WTC11 (cell line): ENCODE measurements around the gene DPYSL3. TPM values are rescaled to one million over a fixed set of nuclear protein-coding genes. Genes with fewer than 3 reads are reported as not detected.
A peak's percentile ranks its signal among the peaks of the same experiment; 100 is the strongest.

Experiments
- ATAC-seq: fragments of 200-7000 bp; cut with Tn5 transposase; 2 replicates; pipeline ENCODE4 v1.10.0; 2021; ENCODE audit warnings: mild to moderate bottlenecking, moderate library complexity
- CTCF ChIA-PET: fragments of 300-600 bp; sonication (Branson Sonifier 250); formaldehyde crosslinking; loops from one replicate; lab custom pipeline; 2021; ENCODE audit warnings: antibody characterized with exemption; lab: Charles Lee
- POLR2A ChIA-PET: fragments of 350-600 bp; sonication (Branson Sonifier 250); formaldehyde crosslinking; loops from one replicate; lab custom pipeline; 2021; ENCODE audit warnings: antibody characterized with exemption; lab: Charles Lee
- DNase-seq: peaks from one replicate; pipeline ENCODE4 v3.0.0; 2021; ENCODE audit warnings: low spot score
- H3K27ac Mint-ChIP-seq: 2 replicates; pipeline ENCODE4 v1.8.0; 2021; ENCODE audit warnings: mixed read lengths
- H3K27me3 Mint-ChIP-seq: 2 replicates; pipeline ENCODE4 v1.8.0; 2021; ENCODE audit warnings: low read depth, mild to moderate bottlenecking, moderate library complexity, mixed read lengths
- H3K36me3 Mint-ChIP-seq: 2 replicates; pipeline ENCODE4 v1.8.0; 2021; ENCODE audit warnings: mixed read lengths
- H3K4me1 Mint-ChIP-seq: 2 replicates; pipeline ENCODE4 v1.8.0; 2022; ENCODE audit warnings: mixed read lengths
- H3K4me3 Mint-ChIP-seq: 2 replicates; pipeline ENCODE4 v1.8.0; 2021; ENCODE audit warnings: mild to moderate bottlenecking, moderate library complexity, mixed read lengths
- H3K9me3 Mint-ChIP-seq: 2 replicates; pipeline ENCODE4 v1.8.0; 2021; ENCODE audit warnings: mixed read lengths
- CDX4 ChIP-seq: fragments of 250-450 bp; sonication (Bioruptor Pico); IDR thresholded peaks from 2 replicates; pipeline ENCODE4 v1.9.0; 2021; ENCODE audit warnings: moderate library complexity, mild to moderate bottlenecking, inconsistent platforms, borderline replicate concordance
- CREB1 ChIP-seq: sonication (generic); formaldehyde crosslinking; IDR thresholded peaks from 2 replicates; pipeline ENCODE4 v1.8.0; 2023; ENCODE audit warnings: mild to moderate bottlenecking, missing genetic modification reagents
- CTCF ChIP-seq: fragments of 200-600 bp; IDR thresholded peaks from 2 replicates; pipeline ENCODE4 v1.8.0; 2022; ENCODE audit warnings: antibody characterized with exemption
- E2F5 ChIP-seq: sonication (generic); formaldehyde crosslinking; IDR thresholded peaks from 2 replicates; pipeline ENCODE4 v1.8.1; 2022; ENCODE audit warnings: mild to moderate bottlenecking, moderate library complexity, missing genetic modification reagents
- FOXJ3 ChIP-seq: sonication (generic); formaldehyde crosslinking; IDR thresholded peaks from 2 replicates; pipeline ENCODE4 v1.9.0; 2021; ENCODE audit warnings: missing genetic modification reagents, mild to moderate bottlenecking, borderline replicate concordance
- HMGA2 ChIP-seq: fragments of 250-450 bp; sonication (Bioruptor Pico); IDR thresholded peaks from 2 replicates; pipeline ENCODE4 v1.4.0; 2021; ENCODE audit warnings: mild to moderate bottlenecking, moderate library complexity
- IRF2 ChIP-seq: sonication (generic); formaldehyde crosslinking; IDR thresholded peaks from 2 replicates; pipeline ENCODE4 v1.8.0; 2022; ENCODE audit warnings: low read depth, missing genetic modification reagents, borderline replicate concordance
- MAX ChIP-seq: sonication (generic); formaldehyde crosslinking; IDR thresholded peaks from 2 replicates; pipeline ENCODE4 v1.8.0; 2022; ENCODE audit warnings: mild to moderate bottlenecking, missing genetic modification reagents
- MXD4 ChIP-seq: fragments of 250-450 bp; sonication (Bioruptor Pico); IDR thresholded peaks from 2 replicates; pipeline ENCODE4 v1.8.0; 2021; ENCODE audit warnings: mild to moderate bottlenecking, moderate library complexity, borderline replicate concordance
- NFATC4 ChIP-seq: fragments of 250-450 bp; sonication (Bioruptor Pico); IDR thresholded peaks from 2 replicates; pipeline ENCODE4 v1.9.0; 2021; ENCODE audit warnings: mild to moderate bottlenecking
- NR1H2 ChIP-seq: sonication (generic); formaldehyde crosslinking; IDR thresholded peaks from 2 replicates; pipeline ENCODE4 v1.9.0; 2021; ENCODE audit warnings: mild to moderate bottlenecking, moderate library complexity, missing genetic modification reagents
- RORB ChIP-seq: fragments of 250-450 bp; sonication (Bioruptor Pico); IDR thresholded peaks from 2 replicates; pipeline ENCODE4 v1.9.0; 2021; ENCODE audit warnings: mild to moderate bottlenecking
- SMAD3 ChIP-seq: sonication (generic); formaldehyde crosslinking; IDR thresholded peaks from 2 replicates; pipeline ENCODE4 v1.8.0; 2022; ENCODE audit warnings: missing genetic modification reagents, mild to moderate bottlenecking, borderline replicate concordance
- TCF7 ChIP-seq: sonication (generic); formaldehyde crosslinking; IDR thresholded peaks from 2 replicates; pipeline ENCODE4 v1.8.0; 2022; ENCODE audit warnings: mild to moderate bottlenecking, low read depth, missing genetic modification reagents, moderate library complexity
- TEAD4 ChIP-seq: sonication (generic); formaldehyde crosslinking; IDR thresholded peaks from 2 replicates; pipeline ENCODE4 v1.8.0; 2022; ENCODE audit warnings: mild to moderate bottlenecking, missing genetic modification reagents
- ZNF317 ChIP-seq: sonication (generic); formaldehyde crosslinking; IDR thresholded peaks from 2 replicates; pipeline ENCODE4 v1.8.1; 2023; ENCODE audit warnings: low read depth, mild to moderate bottlenecking, moderate library complexity, missing genetic modification reagents, borderline replicate concordance
- ZNF425 ChIP-seq: fragments of 250-450 bp; sonication (Bioruptor Pico); conservative IDR thresholded peaks from 2 replicates; pipeline ENCODE4 v1.9.0; 2021; ENCODE audit warnings: mild to moderate bottlenecking
- ZNF671 ChIP-seq: fragments of 250-450 bp; sonication (Bioruptor Pico); IDR thresholded peaks from 2 replicates; pipeline ENCODE4 v1.8.0; 2021; ENCODE audit warnings: mild to moderate bottlenecking
- total RNA-seq: library from RNA; stranded (reverse); gene quantifications from 3 replicates; pipeline ENCODE4 v1.2.3, GENCODE V29; 2021

Gene DPYSL3
- total RNA-seq, 1 experiment from 2014 or later: 358 TPM

GRCh38 chr5:147396070-147396823, 113.6 kb downstream of the DPYSL3 start:
- no peak for ATAC-seq

GRCh38 chr5:147393874-147394672, 115.8 kb downstream of the DPYSL3 start:
- POLR2A ChIA-PET: no interaction called here
- H3K27me3 Mint-ChIP-seq: no peaks in the 10 kb centered on the region
- TF ChIP-seq CDX4 (CRISPR knock-in tag) (no peak), FOXJ3 (no peak), TEAD4 (CRISPR knock-in tag) (no peak), IRF2 (CRISPR knock-in tag) (no peak), CTCF (peak; percentile 67), CREB1 (no peak)
- H3K36me3 Mint-ChIP-seq: peaks cover 67% of the 10 kb centered on the region
- no peak overlapping the region for H3K4me3 Mint-ChIP-seq
- ATAC-seq: peak; percentile 15; the same call in 1 of the 2 replicates
- peak overlapping the region; percentile 60; the same call in 1 of the 2 replicates for H3K27ac Mint-ChIP-seq
- H3K9me3 Mint-ChIP-seq: no peaks in the 10 kb centered on the region
- peak; percentile 83 for DNase-seq
- CTCF ChIA-PET: interaction anchor here (1.0 to 1.7 kb wide), 3 partner anchors 10 to 184 kb away, joined by 3 to 4 read pairs (median 3); no protein-coding TSS in a partner anchor
- peaks cover 24% of the 10 kb centered on the region for H3K4me1 Mint-ChIP-seq

More at GRCh38 chr5:147396070-147396823, 113.6 kb downstream of the DPYSL3 start:
- CTCF ChIA-PET: interaction anchor here (0.8 to 2.6 kb wide), 5 partner anchors 27 to 180 kb away, joined by 3 to 10 read pairs (median 4); no protein-coding TSS in a partner anchor
- no peak for TF ChIP-seq MXD4
- no peak for TF ChIP-seq NFATC4 (CRISPR knock-in tag)
- TF ChIP-seq ZNF317 (CRISPR knock-in tag): no peak
- no peak for TF ChIP-seq ZNF425
- TF ChIP-seq HMGA2 (CRISPR knock-in tag): no peak
- TF ChIP-seq RORB: no peak
- TF ChIP-seq SMAD3 (CRISPR knock-in tag): no peak
- TF ChIP-seq NR1H2: no peak
- no peak for TF ChIP-seq E2F5
- TF ChIP-seq MAX (CRISPR knock-in tag): no peak
- TF ChIP-seq TCF7 (CRISPR knock-in tag): no peak
- TF ChIP-seq ZNF671 (CRISPR knock-in tag): no peak
- peaks cover 16% of the 10 kb centered on the region for H3K4me1 Mint-ChIP-seq
- POLR2A ChIA-PET: no interaction called here
- H3K4me3 Mint-ChIP-seq: no peak overlapping the region
- H3K27ac Mint-ChIP-seq: no peak overlapping the region
- H3K36me3 Mint-ChIP-seq: peaks cover 82% of the 10 kb centered on the region
- no peak for DNase-seq
- H3K9me3 Mint-ChIP-seq: no peaks in the 10 kb centered on the region
- H3K27me3 Mint-ChIP-seq: no peaks in the 10 kb centered on the region
